GM21528 (cell line): ENCODE results near the gene TOMM20.

Source experiments
- ATAC-seq: cut with Tn5 transposase; IDR thresholded peaks from one replicate; pipeline ENCODE4 v1.9.1; 2021; ENCODE audit warnings: mild to moderate bottlenecking, moderate library complexity; ENCODE audit not compliant: unreplicated experiment, low FRiP score

Gene TOMM20

DNA sequence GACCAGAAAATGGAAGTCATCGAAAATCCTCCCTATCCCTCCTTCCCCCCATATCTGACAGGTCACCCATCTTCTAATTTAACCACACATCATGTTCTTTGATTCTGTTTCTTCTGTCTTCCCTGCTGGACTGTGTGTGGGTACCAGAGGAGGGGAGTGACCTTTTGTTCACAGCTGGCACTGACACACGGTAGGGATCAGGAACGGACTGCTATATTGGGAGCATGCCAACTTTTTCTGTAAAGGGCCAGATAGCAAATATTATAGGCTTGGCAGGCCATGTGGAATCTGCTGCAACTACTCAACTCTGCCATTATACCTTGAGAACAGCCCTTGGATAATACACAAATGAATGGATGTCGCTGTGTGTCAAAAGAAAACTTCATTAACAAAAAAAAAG is 7.5 kb upstream of the TOMM20 start:
- ATAC-seq, result no peak

DNA sequence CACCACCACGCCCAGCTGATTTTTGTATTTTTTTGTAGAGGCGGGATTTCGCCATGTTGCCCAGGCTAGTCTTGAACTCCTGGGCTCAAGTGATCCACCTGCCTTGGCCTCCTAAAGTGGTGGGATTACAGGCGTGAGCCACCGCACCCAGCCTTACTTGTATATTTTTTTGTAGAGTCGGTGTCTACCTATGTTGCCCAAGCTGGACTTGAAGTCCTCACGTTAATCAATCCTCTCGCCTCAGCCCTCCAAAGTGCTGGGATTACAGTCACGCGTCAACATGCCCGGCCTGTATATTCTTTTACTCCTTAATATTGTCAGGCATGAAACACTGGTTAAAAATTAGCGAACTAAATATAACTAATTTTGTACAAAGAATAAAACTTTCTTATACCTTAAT is 5.5 kb upstream of the TOMM20 start:
- no peak for ATAC-seq

DNA sequence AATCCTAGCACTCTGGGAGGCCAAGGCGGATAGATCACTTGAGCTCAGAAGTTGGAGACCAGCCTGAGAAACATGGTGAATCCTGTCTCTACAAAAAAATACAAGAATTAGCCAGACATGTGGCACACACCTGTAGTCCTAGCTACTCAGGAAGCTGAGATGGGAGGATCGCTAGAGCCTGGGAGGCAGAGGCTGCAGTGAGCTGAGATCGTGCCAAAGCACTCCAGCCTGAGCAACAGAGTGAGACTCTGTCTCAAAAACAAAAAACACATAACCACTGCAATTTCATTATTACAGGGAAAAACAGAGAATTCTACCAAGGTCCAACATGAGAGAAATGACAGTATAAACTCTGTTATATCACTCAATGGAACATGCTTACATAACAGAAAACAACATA is 4.4 kb upstream of the TOMM20 start:
- no peak for ATAC-seq

DNA sequence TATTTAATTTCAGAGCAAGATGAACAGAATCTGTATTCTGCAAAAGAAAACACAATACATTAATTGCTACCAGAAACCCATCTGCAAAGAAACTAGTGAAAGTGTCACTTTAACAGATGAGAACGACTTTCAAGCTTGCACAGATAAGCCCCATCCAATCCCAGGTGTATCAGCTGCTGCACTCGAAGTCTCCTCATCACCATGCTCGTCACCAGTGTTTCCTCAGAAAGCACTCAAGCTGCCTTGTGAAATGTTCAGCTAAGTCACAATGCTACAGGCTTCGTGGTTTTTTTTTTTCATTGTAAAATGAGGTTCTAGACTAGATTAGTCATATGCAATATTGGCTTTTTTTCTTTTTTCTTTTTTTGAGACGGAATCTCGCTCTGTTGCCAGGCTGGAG is 3.3 kb upstream of the TOMM20 start:
- ATAC-seq, result no peak

DNA sequence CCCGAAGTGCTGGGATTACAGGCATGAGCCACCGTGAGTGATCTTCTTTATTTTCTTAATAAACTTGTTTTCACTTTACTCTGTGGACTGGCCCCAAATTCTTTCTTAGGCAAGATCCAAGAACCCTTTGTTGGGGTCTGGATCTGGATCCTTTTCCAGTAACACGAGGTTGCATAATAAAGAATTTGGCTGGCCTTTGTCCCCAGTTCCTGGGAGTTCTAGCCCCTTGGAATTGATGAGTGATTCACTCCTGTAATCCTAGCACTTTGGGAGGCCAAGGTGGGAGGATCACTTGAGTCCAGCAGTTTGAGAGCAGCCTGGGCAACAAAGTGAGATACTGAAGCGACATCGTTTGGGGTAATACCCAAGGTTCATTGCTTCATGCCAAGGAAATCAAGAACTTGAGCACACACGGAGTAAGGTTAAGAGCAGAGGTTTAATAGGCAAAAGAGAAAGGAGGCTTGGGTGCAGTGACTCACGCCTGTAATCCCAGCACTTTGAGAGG is 2.2 kb upstream of the TOMM20 start:
- no peak for ATAC-seq

DNA sequence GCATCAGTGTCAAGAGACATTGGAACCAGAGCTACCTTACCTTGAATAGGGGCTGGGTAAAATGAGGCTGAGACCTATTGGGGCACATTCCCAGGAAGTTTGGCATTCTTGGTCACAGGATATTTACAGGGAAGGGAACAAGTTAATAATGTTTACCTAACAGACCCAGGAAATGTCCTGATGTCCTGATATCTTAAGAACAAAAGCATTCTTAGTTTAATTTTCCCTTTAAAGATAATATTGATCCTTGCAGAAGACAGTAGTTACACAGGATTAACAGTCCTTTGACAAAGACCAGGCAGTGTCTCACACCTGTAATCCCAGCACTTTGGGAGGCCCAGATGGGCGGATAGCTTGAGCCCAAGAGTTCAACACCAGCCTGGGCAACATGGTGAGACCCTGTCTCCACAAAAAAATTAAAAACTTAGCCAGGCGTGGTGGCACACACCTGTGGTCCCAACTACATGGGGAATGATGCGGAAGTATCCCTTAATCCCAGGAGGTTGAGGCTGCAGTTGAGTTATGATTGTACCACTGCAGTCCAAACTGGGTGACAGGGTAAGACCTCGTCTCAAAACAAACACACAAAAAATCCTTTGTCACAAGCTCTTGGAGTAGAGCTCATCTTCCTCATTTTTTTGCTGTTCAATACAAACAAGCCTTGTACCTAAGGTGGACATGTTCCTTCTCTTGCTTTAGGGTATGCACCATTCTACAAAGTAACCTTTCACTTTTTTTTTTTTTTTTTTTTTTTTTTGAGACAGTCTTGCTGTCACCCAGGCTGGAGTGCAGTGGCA is 1.3 kb upstream of the TOMM20 start:
- no peak for ATAC-seq

DNA sequence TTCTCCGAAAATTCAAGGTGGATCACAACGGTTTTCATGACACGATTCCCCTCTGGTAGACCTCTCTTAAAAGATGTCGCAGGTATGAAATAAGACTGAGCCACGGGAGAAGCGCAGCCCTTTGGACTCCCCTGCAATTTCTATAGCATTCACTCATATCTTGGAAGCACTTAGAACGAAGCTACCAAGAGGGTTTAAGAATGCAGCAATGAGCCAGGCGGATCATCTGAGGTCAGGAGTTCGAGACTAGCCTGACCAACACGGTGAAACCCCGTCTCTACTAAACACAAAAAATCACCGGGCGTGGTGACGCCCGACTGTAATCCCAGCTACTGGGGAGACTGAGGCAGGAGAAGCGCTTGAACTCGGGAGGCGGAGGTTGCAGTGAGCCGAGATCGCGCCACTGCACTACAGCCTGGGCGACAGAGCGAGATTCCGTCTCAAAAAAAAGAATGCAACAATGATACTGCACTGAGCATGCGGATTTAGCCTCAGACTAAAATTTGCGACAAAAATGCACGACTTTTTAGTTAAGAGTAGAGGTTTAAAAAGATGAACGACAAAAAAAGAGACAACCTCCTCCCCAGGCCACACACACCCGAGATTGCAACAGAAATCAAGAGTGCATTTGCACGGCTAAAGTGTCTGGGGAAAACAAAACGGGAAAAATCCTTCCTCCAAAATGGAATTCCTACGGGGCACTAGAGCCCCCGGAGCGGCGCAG is 743 bp downstream of the TOMM20 start:
- ATAC-seq, result no peak

DNA sequence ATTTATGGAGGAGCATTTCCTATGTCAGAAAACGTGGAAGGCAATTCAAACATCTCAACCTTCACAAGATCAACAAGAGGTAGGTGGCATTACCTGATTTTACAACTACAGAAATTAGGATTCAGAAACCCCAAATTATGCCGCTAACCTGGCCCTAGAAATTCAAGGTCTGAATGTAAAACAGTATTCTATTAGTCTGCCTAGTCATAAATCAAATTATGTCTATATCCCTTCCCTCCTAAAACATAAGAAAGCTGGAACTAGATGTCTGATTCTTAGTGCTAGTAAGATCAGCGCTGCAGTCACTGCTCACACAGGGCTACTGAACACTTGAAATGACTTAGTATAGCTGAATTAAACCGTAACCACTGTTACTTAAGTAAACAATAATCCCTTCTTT is 1.4 kb downstream of the TOMM20 start:
- ATAC-seq, result no peak

DNA sequence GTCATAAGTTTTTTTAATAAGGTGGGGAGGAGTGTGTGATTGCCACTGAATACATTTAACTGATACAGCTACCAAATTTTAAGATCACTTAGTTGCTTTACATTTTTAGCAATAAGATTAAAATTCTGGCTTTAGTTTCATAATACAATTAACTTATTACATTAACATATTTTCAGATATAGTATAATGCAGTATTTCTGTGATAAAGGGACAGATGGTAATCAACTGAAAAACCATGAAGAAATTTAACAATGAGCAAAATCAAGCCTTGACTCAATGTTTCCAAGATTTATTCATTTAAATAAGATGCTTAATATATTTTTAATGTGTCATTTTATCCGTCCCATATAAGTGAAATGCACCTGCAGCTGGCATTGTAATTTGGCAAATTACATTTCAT is 4.0 kb downstream of the TOMM20 start:
- no peak for ATAC-seq

DNA sequence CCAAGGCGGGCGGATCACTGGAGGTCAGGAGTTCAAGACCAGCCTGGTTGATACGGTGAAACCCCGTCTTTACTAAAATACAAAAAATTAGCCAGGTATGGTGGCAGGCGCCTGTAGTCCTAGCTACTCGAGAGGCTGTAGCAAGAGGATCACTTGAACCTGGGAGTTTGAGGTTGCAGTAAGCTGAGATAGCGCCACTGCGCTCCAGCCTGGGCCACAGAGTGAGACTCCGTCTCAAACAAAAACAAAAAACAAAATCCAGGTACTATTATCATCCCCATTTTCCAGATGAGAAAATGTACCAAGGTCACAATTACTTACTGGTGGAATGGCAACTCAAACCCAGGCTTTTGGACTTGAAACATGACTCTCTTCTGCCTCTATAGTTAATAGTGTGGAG is 4.5 kb downstream of the TOMM20 start:
- ATAC-seq, result no peak

DNA sequence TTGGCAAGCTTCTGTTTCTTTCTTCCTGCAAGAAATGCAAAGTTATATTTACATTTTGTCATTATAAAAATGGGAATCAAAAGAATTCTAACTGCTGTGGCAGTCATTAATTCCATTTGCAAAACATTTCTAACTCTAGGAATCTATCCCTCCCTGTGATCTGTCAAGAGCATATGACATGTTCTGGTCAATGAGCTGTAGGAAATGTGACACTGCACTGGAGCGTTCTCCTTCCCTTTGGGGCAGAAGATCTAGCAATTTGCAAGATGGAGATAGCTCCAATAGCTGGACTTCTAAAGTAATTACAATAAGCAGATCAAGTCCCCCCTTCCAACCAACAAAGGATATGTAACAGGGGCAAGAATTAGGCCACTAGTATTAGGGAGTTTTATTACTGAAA is 6.3 kb downstream of the TOMM20 start:
- ATAC-seq, result no peak

DNA sequence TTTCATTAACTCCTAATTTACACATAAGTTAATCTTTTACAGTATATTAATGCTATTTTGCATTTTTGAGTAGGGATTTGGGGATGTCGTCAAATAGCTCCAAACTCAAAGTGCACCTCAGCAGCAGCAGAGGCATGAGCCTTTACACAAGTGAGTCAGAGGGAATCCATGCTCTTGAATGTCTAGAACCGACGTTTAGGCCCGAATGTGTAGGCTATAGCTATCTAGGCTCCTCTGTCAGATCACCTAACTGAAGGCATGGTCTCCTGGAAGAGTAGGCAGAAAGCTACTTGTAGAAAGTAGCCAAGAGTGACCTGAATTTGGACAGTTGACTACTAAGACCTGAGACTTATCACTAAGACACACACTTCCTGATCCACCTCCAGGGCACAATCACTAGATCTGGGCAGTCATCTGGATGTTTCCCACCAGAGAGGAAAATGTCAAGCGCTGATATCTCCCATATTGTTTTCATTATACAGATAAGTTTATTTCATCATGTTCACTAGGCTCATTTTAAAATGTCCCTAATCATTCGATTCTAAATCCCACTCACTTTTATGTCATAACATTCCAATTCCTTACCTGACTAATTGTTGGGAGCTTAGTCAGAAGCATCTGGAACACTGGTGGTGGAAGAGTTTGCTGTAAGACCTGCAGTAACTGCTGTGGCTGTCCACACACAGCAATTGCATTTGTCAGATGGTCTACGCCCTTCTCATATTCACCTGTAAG is 15.3 kb downstream of the TOMM20 start:
- ATAC-seq, result no peak

DNA sequence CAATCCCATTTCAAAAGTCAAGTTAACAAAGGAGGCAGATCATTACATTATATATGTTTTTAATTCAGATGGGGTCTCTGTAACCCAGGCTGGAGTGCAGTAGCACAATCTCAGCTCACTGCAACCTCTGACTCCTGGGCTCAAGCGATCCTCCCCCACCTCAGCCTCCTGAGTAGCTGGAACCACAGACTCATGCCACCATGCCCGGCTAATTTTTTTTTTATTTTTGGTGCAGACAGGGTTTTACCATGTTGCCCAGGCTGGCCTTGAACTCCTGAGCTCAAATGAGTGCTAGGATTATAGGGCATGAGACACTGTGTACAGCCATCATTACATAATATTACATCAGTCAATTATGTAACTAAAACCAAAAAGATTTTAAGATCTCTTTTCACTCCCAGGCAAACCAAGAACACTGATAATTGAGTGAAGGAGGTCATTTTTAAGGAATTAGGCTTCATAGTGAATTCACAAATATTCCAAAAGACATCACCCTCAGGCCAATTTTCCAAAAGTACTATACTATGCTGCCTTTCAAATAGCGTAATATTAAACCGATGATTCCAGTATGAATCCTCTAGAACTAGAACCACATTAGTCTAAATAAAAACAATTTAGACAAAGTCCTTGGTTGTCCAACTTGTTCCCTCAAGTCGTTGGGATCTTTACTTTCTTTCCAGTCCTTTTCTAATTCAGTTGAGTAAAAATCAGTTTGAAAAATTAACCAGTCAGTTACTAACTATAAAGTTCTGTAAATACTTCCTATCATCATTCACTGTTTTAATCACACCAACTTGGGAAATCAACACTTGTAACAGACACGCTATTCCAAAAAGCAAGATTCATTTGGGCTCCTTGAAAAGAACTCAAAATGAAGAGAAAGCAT is 16.1 kb downstream of the TOMM20 start:
- ATAC-seq, result no peak

DNA sequence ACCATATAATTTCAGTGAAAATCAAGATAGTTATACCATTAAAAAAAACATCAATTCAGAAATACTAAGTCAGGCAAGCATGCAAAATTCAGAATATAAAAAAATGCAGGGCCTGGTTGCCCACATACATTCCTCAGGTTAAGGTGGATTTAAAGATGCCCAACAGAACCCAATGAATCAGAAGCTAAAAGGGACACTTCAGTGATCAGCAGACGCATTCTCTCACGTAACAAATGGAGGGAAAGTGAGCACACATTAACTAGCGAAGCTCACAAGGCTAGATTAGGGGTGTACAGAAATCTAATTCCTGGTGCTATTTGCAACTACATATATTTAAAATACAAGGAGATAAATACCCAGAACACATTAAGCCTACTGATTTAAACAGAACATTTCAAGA is 17.5 kb downstream of the TOMM20 start:
- no peak for ATAC-seq

DNA sequence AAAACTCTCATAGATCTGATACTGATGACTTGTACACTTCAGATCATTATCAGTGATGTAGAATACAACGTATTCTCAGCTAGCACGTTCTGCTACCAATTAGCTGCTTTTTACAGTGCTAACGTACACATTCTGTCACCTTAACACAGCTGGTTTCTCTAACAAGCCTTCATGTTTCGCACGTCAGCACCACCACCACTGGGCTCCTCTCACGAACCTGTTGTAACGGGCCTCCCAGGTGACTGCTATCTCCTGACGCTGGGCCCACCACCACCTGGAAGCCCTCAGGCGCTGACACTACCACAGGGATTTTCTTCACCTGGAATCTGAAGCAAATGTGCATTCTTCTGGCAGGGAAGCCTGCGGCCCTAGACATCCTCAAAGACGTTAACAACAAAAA is 19.8 kb downstream of the TOMM20 start:
- no peak for ATAC-seq

DNA sequence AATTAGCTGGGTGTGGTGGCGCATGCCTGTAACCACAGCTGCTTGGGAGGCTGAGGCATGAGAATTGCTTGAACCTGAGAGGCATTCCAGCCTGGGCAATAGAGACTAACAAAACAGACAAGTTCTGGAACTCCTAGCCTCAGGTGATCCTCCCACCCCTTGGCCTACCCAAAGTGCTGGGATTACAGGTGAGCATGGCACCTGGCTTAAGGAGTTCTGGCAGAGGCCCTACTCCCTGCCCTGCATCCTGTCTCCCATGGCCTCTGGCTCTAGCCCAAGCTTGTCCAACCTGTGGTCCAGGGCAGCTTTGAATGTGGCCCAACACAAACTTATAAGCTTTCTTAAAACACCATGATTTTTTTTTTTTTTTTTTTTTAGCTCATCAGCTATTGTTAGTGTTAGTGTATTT is 20.4 kb downstream of the TOMM20 start:
- ATAC-seq, result no peak

DNA sequence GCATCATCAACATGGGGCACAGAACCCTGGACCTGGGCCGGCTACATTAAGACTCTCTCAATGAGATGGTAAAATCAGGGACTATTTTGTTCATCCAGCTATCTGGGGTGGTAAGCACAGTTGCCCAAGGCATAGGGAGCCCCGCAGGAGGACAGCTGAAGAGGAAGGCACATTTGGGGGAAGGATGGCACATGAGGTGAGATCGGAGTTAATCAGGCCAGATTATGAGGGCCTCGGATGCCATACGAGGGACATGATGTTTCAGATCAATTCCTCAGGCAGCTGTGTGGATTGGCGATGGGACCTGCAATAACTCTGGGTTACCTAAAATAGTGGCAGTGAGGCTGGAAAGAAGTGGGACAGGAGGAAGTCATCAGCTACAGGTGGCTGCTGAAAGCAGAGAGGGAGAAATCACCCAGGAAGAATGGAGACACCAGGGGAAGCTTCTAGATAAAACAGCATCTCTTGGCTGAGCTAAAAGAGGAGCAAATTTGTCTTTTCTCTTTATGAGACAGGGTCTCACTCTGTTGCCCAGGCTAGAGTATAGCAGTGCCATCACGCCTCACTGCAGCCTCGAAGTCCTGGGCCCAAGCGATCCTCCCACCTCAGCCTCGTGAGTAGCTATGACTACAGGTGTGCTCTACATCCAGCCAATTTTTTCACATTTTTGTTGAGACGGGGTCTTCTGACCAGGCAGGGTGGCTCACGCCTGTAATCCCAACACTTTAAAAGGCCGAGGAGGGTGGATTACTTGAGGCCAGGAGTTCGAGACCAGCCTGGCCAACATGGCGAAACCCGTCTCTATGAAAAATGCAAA is 21.1 kb downstream of the TOMM20 start:
- no peak for ATAC-seq

DNA sequence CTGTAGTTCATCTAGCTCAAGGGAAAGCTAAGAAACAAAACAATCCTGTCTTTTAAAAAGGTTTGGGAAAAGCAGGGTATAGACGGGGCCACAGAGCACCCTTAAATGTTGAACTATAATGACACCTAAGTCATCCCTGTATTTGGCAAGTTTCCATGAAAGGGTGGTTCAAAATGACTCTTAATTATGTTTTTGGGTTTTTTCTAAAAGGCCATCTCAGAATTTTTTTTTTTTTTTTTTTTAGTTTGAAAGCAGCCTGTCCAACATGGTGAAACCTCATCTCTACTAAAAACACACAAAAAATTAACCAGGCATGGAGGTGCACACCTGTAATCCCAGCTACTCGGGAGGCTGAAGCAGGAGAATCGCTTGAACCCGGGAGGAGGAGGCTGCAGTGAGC is 22.2 kb downstream of the TOMM20 start:
- no peak for ATAC-seq
